ENCODE data around the gene VPREB1. TPM values are rescaled to one million over a fixed set of nuclear protein-coding genes. Genes with fewer than 3 reads are reported as not detected.
"Not testable (repeated sequence)": the region's sequence is repeated elsewhere in the genome, so short reads cannot be mapped to it uniquely, and the experiment has no call there.

VPREB1 gene
- total RNA-seq, 2 experiments from 2014 or later = not detected

- DNase-seq (no peak), ATAC-seq (no peak)
- ChIA-PET POLR2A (no interaction called here), CTCF (interaction anchor here (1.0 kb wide), 1 partner anchor 33 kb away, joined by 3 read pairs; no protein-coding TSS in a partner anchor)
- Mint-ChIP-seq H3K36me3 (ENCODE audit: low read depth) (no peaks in the 10 kb centered on the region), H3K9me3 (ENCODE audit: insufficient read depth) (no peaks in the 10 kb centered on the region), H3K27me3 (ENCODE audit: low read depth) (peaks cover 17% of the 10 kb centered on the region), H3K4me3 (no peak overlapping the region), H3K4me1 (ENCODE audit: low read depth) (no peaks in the 10 kb centered on the region), H3K27ac (no peak overlapping the region)
Observed at GRCh38 chr22:22201930-22202343, 42.6 kb upstream of the VPREB1 start.

- Mint-ChIP-seq H3K27me3 (ENCODE audit: low read depth) (peaks cover 17% of the 10 kb centered on the region), H3K4me3 (no peak overlapping the region), H3K4me1 (ENCODE audit: low read depth) (peaks cover 9% of the 10 kb centered on the region), H3K27ac (no peak overlapping the region), H3K9me3 (ENCODE audit: insufficient read depth) (no peaks in the 10 kb centered on the region), H3K36me3 (ENCODE audit: low read depth) (no peaks in the 10 kb centered on the region)
- DNase-seq = no peak
- CTCF ChIA-PET = no interaction called here
- ATAC-seq = no peak
- POLR2A ChIA-PET = no interaction called here
Observed at GRCh38 chr22:22203048-22203971, 41.3 kb upstream of the VPREB1 start.

- DNase-seq (peak; percentile 90), ATAC-seq (peak; percentile 87)
- Mint-ChIP-seq H3K4me1 (ENCODE audit: low read depth) (peaks cover 42% of the 10 kb centered on the region), H3K27me3 (ENCODE audit: low read depth) (peaks cover 8% of the 10 kb centered on the region), H3K4me3 (peak overlapping the region; percentile 51), H3K36me3 (ENCODE audit: low read depth) (no peaks in the 10 kb centered on the region), H3K9me3 (ENCODE audit: insufficient read depth) (no peaks in the 10 kb centered on the region), H3K27ac (peak overlapping the region; percentile 85)
- ChIA-PET POLR2A (interaction anchor here (0.7 kb wide), 2 partner anchors 28 to 271 kb away, joined by 3 to 4 read pairs; no protein-coding TSS in a partner anchor), CTCF (interaction anchor here (0.6 to 5.9 kb wide), 36 partner anchors 8 to 379 kb away, joined by 3 to 133 read pairs (median 4); no protein-coding TSS in a partner anchor)
Observed at GRCh38 chr22:22207845-22208564, 36.6 kb upstream of the VPREB1 start.

- peak overlapping the region; percentile 85 for H3K27ac Mint-ChIP-seq
- H3K4me1 Mint-ChIP-seq (ENCODE audit: low read depth) = peaks cover 42% of the 10 kb centered on the region
- ChIA-PET POLR2A (interaction anchor here (0.7 kb wide), 1 partner anchor 271 kb away, joined by 3 read pairs; no protein-coding TSS in a partner anchor), CTCF (interaction anchor here (0.6 to 5.9 kb wide), 22 partner anchors 8 to 256 kb away, joined by 3 to 133 read pairs (median 5); no protein-coding TSS in a partner anchor)
- ATAC-seq (no peak), DNase-seq (no peak)
- H3K36me3 Mint-ChIP-seq (ENCODE audit: low read depth) = no peaks in the 10 kb centered on the region
- H3K27me3 Mint-ChIP-seq (ENCODE audit: low read depth) = peaks cover 10% of the 10 kb centered on the region
- H3K9me3 Mint-ChIP-seq (ENCODE audit: insufficient read depth) = no peaks in the 10 kb centered on the region
- no peak overlapping the region for H3K4me3 Mint-ChIP-seq
Observed at GRCh38 chr22:22208652-22209051, 35.9 kb upstream of the VPREB1 start.

GRCh38 chr22:22209080-22209640 is 35.4 kb upstream of the VPREB1 start:
- H3K9me3 Mint-ChIP-seq (ENCODE audit: insufficient read depth); DNase-seq; H3K4me3 Mint-ChIP-seq; ATAC-seq; POLR2A ChIA-PET; H3K27me3 Mint-ChIP-seq (ENCODE audit: low read depth); H3K36me3 Mint-ChIP-seq (ENCODE audit: low read depth): not testable (repeated sequence)
- H3K4me1 Mint-ChIP-seq (ENCODE audit: low read depth) = peaks cover 42% of the 10 kb centered on the region
- peak overlapping the region; percentile 85 for H3K27ac Mint-ChIP-seq
- CTCF ChIA-PET = interaction anchor here (0.6 to 5.9 kb wide), 4 partner anchors 14 to 249 kb away, joined by 3 to 133 read pairs (median 12); no protein-coding TSS in a partner anchor

GRCh38 chr22:22210375-22210774 is 34.2 kb upstream of the VPREB1 start:
- H3K4me3 Mint-ChIP-seq = peak overlapping the region; percentile 26
- POLR2A ChIA-PET = interaction anchor here (0.7 kb wide), 1 partner anchor 33 kb away, joined by 3 read pairs; no protein-coding TSS in a partner anchor
- peak; percentile 76 for ATAC-seq

GRCh38 chr22:22210889-22211833 is 33.4 kb upstream of the VPREB1 start:
- no peak overlapping the region for H3K4me3 Mint-ChIP-seq
- peak overlapping the region; percentile 85 for H3K27ac Mint-ChIP-seq
- ChIA-PET CTCF (interaction anchor here (1.0 to 5.9 kb wide), 10 partner anchors 14 to 212 kb away, joined by 3 to 133 read pairs (median 5); no protein-coding TSS in a partner anchor), POLR2A (interaction anchor here (0.7 kb wide), 1 partner anchor 32 kb away, joined by 3 read pairs; no protein-coding TSS in a partner anchor)
- peaks cover 3% of the 10 kb centered on the region for H3K27me3 Mint-ChIP-seq (ENCODE audit: low read depth)
- no peak for ATAC-seq
- no peaks in the 10 kb centered on the region for H3K36me3 Mint-ChIP-seq (ENCODE audit: low read depth)
- H3K9me3 Mint-ChIP-seq (ENCODE audit: insufficient read depth) = no peaks in the 10 kb centered on the region
- peaks cover 42% of the 10 kb centered on the region for H3K4me1 Mint-ChIP-seq (ENCODE audit: low read depth)
- DNase-seq = no peak

More at GRCh38 chr22:22210375-22210774, 34.2 kb upstream of the VPREB1 start:
- H3K9me3 Mint-ChIP-seq (ENCODE audit: insufficient read depth) = no peaks in the 10 kb centered on the region
- peak; percentile 73 for DNase-seq
- H3K4me1 Mint-ChIP-seq (ENCODE audit: low read depth) = peaks cover 42% of the 10 kb centered on the region
- H3K27ac Mint-ChIP-seq = peak overlapping the region; percentile 85
- H3K36me3 Mint-ChIP-seq (ENCODE audit: low read depth) = no peaks in the 10 kb centered on the region
- CTCF ChIA-PET = interaction anchor here (0.6 to 5.9 kb wide), 14 partner anchors 10 to 377 kb away, joined by 3 to 133 read pairs (median 3); no protein-coding TSS in a partner anchor
- peaks cover 7% of the 10 kb centered on the region for H3K27me3 Mint-ChIP-seq (ENCODE audit: low read depth)

GRCh38 chr22:22213231-22213630 is 31.4 kb upstream of the VPREB1 start:
- H3K27ac Mint-ChIP-seq = no peak overlapping the region
- no peaks in the 10 kb centered on the region for H3K36me3 Mint-ChIP-seq (ENCODE audit: low read depth)
- CTCF ChIA-PET = interaction anchor here (0.9 to 1.2 kb wide), 4 partner anchors 17 to 36 kb away, joined by 3 to 4 read pairs (median 3); no protein-coding TSS in a partner anchor
- H3K27me3 Mint-ChIP-seq (ENCODE audit: low read depth) = peaks cover 2% of the 10 kb centered on the region
- ATAC-seq = no peak
- H3K4me1 Mint-ChIP-seq (ENCODE audit: low read depth) = peaks cover 34% of the 10 kb centered on the region
- H3K4me3 Mint-ChIP-seq = no peak overlapping the region
- H3K9me3 Mint-ChIP-seq (ENCODE audit: insufficient read depth) = no peaks in the 10 kb centered on the region
- POLR2A ChIA-PET = no interaction called here
- DNase-seq = no peak

- Mint-ChIP-seq H3K4me1 (ENCODE audit: low read depth) (peaks cover 19% of the 10 kb centered on the region), H3K9me3 (ENCODE audit: insufficient read depth) (no peaks in the 10 kb centered on the region), H3K27ac (no peak overlapping the region), H3K4me3 (no peak overlapping the region), H3K27me3 (ENCODE audit: low read depth) (peaks cover 5% of the 10 kb centered on the region), H3K36me3 (ENCODE audit: low read depth) (no peaks in the 10 kb centered on the region)
- CTCF ChIA-PET = interaction anchor here (1.0 to 3.4 kb wide), 3 partner anchors 12 to 21 kb away, joined by 3 to 24 read pairs (median 4); no protein-coding TSS in a partner anchor
- no peak for ATAC-seq
- DNase-seq = no peak
- POLR2A ChIA-PET = no interaction called here
Observed at GRCh38 chr22:22214819-22215329, 29.7 kb upstream of the VPREB1 start.

Data from activated CD8-positive, alpha-beta T cell treated with anti-CD3 and anti-CD28 coated beads, Interleukin-2, amount 10 ng/mL, durations not matched to agents 7 days and 5 days (primary cell).